HepG2 (cell line): ENCODE data around the gene METTL1. TPM values are rescaled to one million over a fixed set of nuclear protein-coding genes. Genes with fewer than 3 reads are reported as not detected.

Source experiments
- ATAC-seq: fragments of 200-7000 bp; cut with Tn5 transposase; 3 replicates; pipeline ENCODE4 v1.9.1; 2020; ENCODE audit warnings: mild to moderate bottlenecking, moderate library complexity
- BruUV-seq: library from RNA; stranded (reverse); fragments of 400-500 nt; replicated peaks from 2 replicates; lab custom pipeline; 2021; lab: Mats Ljungman, UMichigan
- CTCF ChIA-PET: fragments of 300-600 bp; formaldehyde crosslinking; extraction: SDS; loops from one replicate; lab custom pipeline; 2021; ENCODE audit warnings: low total read pairs, inconsistent platforms, low intra/inter-chr PET ratio; lab: Yijun Ruan, JAX
- POLR2A ChIA-PET: fragments of 350-600 bp; sonication (Branson Sonifier 250); formaldehyde crosslinking; loops from one replicate; lab custom pipeline; 2020; ENCODE audit warnings: antibody characterized with exemption, inconsistent platforms; lab: Yijun Ruan, JAX
- DNase-seq: peaks from one replicate; pipeline ENCODE4 v3.0.0-alpha.2; 2015; ENCODE audit warnings: low spot score
- FAIRE-seq: peaks from 3 replicates; lab custom pipeline; 2011; peaks lifted over from hg19 to GRCh38; lab: Jason Lieb, UNC
- H2AFZ ChIP-seq: one replicate; pipeline ENCODE4 v1.6.1; 2011; ENCODE audit warnings: low read length, inconsistent platforms
- H3K27ac ChIP-seq: fragments of 300-600 bp; 3 replicates; pipeline ENCODE4 v1.8.0; 2011; ENCODE audit warnings: mixed run types, mild to moderate bottlenecking, mixed read lengths, low read length, inconsistent platforms; ENCODE audit not compliant: insufficient read depth; ENCODE audit errors: extremely low read length
- H3K27me3 ChIP-seq, 2 experiments: fragments of 200-600 bp in 1 of 2; 2 replicates in 1 of 2; 3 replicates in 1 of 2; pipeline versions ENCODE4 v1.6.0 to v1.8.0; 2011; ENCODE audit warnings: low read length in 2 of 2, mild to moderate bottlenecking in 2 of 2, moderate library complexity in 2 of 2, inconsistent platforms in 1 of 2; ENCODE audit not compliant: insufficient read depth in 2 of 2, control insufficient read depth in 1 of 2
- H3K36me3 ChIP-seq, 2 experiments: fragments of 200-600 bp in 1 of 2; replicated peaks in 1 of 2; 2 replicates in 1 of 2; 3 replicates in 1 of 2; pipeline versions ENCODE4 v1.5.1 to v1.8.0; 2011; ENCODE audit warnings: low read length in 2 of 2, inconsistent platforms in 1 of 2; ENCODE audit not compliant: insufficient read depth in 2 of 2, control insufficient read depth in 1 of 2
- H3K4me1 ChIP-seq: 2 replicates; pipeline ENCODE4 v1.5.1; 2012; ENCODE audit warnings: low read length, inconsistent platforms; ENCODE audit not compliant: insufficient read depth
- H3K4me2 ChIP-seq: 2 replicates; pipeline ENCODE4 v1.6.0; 2011; ENCODE audit warnings: low read depth, low read length, inconsistent platforms
- H3K4me3 ChIP-seq, 3 experiments: fragments of 200-600 bp in 1 of 3; sonication (generic), shearing (Covaris generic) in 1 of 3; replicated peaks in 1 of 3; 2 replicates each; pipeline ENCODE4 v1.5.1; 2011 to 2016; ENCODE audit warnings: low read length in 3 of 3, inconsistent platforms in 2 of 3, low read depth in 2 of 3, mild to moderate bottlenecking in 2 of 3, control low read depth in 1 of 3, mixed read lengths in 1 of 3; ENCODE audit not compliant: insufficient read depth in 1 of 3
- H3K79me2 ChIP-seq: one replicate; pipeline ENCODE4 v1.6.1; 2011; ENCODE audit warnings: low read length, inconsistent platforms; ENCODE audit not compliant: insufficient read depth
- H3K9ac ChIP-seq: 2 replicates; pipeline ENCODE4 v1.6.0; 2011; ENCODE audit warnings: mild to moderate bottlenecking, low read depth, low read length, inconsistent platforms; ENCODE audit not compliant: insufficient read depth
- H3K9me3 ChIP-seq: 2 replicates; pipeline ENCODE4 v1.5.1; 2012; ENCODE audit warnings: mild to moderate bottlenecking, low read length
- H4K20me1 ChIP-seq: 2 replicates; pipeline ENCODE4 v1.6.0; 2011; ENCODE audit warnings: inconsistent platforms, mild to moderate bottlenecking, low read length, moderate library complexity; ENCODE audit not compliant: insufficient read depth
- ETV6 ChIP-seq: sonication (generic); formaldehyde crosslinking; conservative IDR thresholded peaks from 2 replicates; pipeline ENCODE4 v1.4.0; 2020; ENCODE audit warnings: missing genetic modification reagents
- KLF12 ChIP-seq: sonication (generic); formaldehyde crosslinking; IDR thresholded peaks from 2 replicates; pipeline ENCODE4 v1.4.0; 2020; ENCODE audit warnings: missing genetic modification reagents, borderline replicate concordance
- MTF1 ChIP-seq: sonication (generic); formaldehyde crosslinking; IDR thresholded peaks from 2 replicates; pipeline ENCODE4 v1.5.0; 2020; ENCODE audit warnings: missing genetic modification reagents
- NR2F2 ChIP-seq: IDR thresholded peaks from 2 replicates; pipeline ENCODE4 v1.6.1; 2012; ENCODE audit warnings: low read depth, inconsistent platforms, borderline replicate concordance
- PRMT3 ChIP-seq: sonication (generic); formaldehyde crosslinking; IDR thresholded peaks from 2 replicates; pipeline ENCODE4 v1.8.1; 2022; ENCODE audit warnings: low read depth, mild to moderate bottlenecking, moderate library complexity, missing genetic modification reagents, borderline replicate concordance
- PRPF4 ChIP-seq: fragments of 200-400 bp; formaldehyde crosslinking; IDR thresholded peaks from 2 replicates; pipeline ENCODE4 v1.6.1; 2016; ENCODE audit warnings: low read length, low read depth; ENCODE audit not compliant: poor library complexity, severe bottlenecking
- SALL1 ChIP-seq: sonication (generic); formaldehyde crosslinking; IDR thresholded peaks from 2 replicates; pipeline ENCODE4 v1.8.0; 2022; ENCODE audit warnings: mild to moderate bottlenecking, missing genetic modification reagents
- SNAI1 ChIP-seq: sonication (generic); formaldehyde crosslinking; IDR thresholded peaks from 2 replicates; pipeline ENCODE4 v1.5.0; 2020; ENCODE audit warnings: mild to moderate bottlenecking, missing genetic modification reagents, borderline replicate concordance
- TCF7 ChIP-seq: sonication (generic); IDR thresholded peaks from 2 replicates; pipeline ENCODE4 v1.6.1; 2016; ENCODE audit warnings: antibody characterized with exemption, low read depth
- ZMYM2 ChIP-seq: sonication (generic); formaldehyde crosslinking; IDR thresholded peaks from 2 replicates; pipeline ENCODE4 v1.8.0; 2022; ENCODE audit warnings: mild to moderate bottlenecking, missing genetic modification reagents
- ZNF12 ChIP-seq: sonication (generic); formaldehyde crosslinking; IDR thresholded peaks from 2 replicates; pipeline ENCODE4 v1.5.0; 2020; ENCODE audit warnings: missing genetic modification reagents
- ZNF547 ChIP-seq: sonication (generic); formaldehyde crosslinking; IDR thresholded peaks from 2 replicates; pipeline ENCODE4 v1.5.1; 2020; ENCODE audit warnings: mild to moderate bottlenecking, missing genetic modification reagents
- ZNF672 ChIP-seq: sonication (generic); formaldehyde crosslinking; IDR thresholded peaks from 2 replicates; pipeline ENCODE4 v1.8.1; 2022; ENCODE audit warnings: missing genetic modification reagents
- ZNF83 ChIP-seq: sonication (generic); formaldehyde crosslinking; IDR thresholded peaks from 2 replicates; pipeline ENCODE4 v1.4.0; 2020; ENCODE audit warnings: missing genetic modification reagents, mild to moderate bottlenecking, borderline replicate concordance
- WGBS: methylation state at CpG from one replicate; pipeline ENCODE4 v1.1.6; 2017; ENCODE audit warnings: low lambda C conversion rate; 5-methylcytosine and 5-hydroxymethylcytosine counted together
- in situ Hi-C: cut with HindIII; loops from 2 replicates; pipeline ENCODE4 v1.10.0; 2017; ENCODE audit warnings: low pct_unique_long_range_greater_than_20kb; ENCODE audit not compliant: extremely low pct_ligation_motif_present
- intact Hi-C: fragments of 100-400 bp; cut with micrococcal nuclease; formaldehyde crosslinking; loops from one replicate; pipeline ENCODE4 v1.10.0; 2022; ENCODE audit not compliant: unreplicated experiment
- polyA plus RNA-seq, 8 experiments: library from polyadenylated mRNA; depleted of rRNA in 3 of 8; stranded (reverse) in 7 of 8; unstranded in 1 of 8; fragments of >200 nt; fragmentation: Illumina TruSeq in 4 of 8; extraction: Trizol in 4 of 8; gene quantifications; 2 replicates each; pipeline versions ENCODE4 v1.2.1 to v1.2.3, GENCODE V29; 2011 to 2016; ENCODE audit warnings: low read depth in 4 of 8, missing spikeins in 1 of 8, mixed read lengths in 1 of 8; ENCODE audit not compliant: insufficient read depth in 1 of 8
- total RNA-seq, 5 experiments: library from RNA; depleted of rRNA; stranded (reverse); fragments of >200 nt; fragmentation: Illumina TruSeq; extraction: Trizol; gene quantifications; 2 replicates each; pipeline ENCODE4 v1.2.3, GENCODE V29; 2016; ENCODE audit warnings: low read depth in 1 of 5
- TF ChIP-seq, protein P1 (sequence below): sonication (generic); formaldehyde crosslinking; IDR thresholded peaks from 2 replicates; pipeline ENCODE4 v1.9.0; 2021; ENCODE audit warnings: missing genetic modification reagents, mild to moderate bottlenecking, borderline replicate concordance
- TF ChIP-seq, protein P2 (sequence below): sonication (generic); formaldehyde crosslinking; IDR thresholded peaks from 2 replicates; pipeline ENCODE4 v1.5.0; 2020; ENCODE audit warnings: mild to moderate bottlenecking, missing genetic modification reagents
- TF ChIP-seq, protein P3 (sequence below): sonication (generic); formaldehyde crosslinking; IDR thresholded peaks from 2 replicates; pipeline ENCODE4 v1.8.0; 2022; ENCODE audit warnings: mild to moderate bottlenecking, missing genetic modification reagents, borderline replicate concordance

The METTL1 gene
- total and polyA plus RNA-seq, 2 of the 13 experiments (the other 11 are each of a cell fraction or from before 2014, with no cell fraction given) = 34.7 to 36.9 TPM

DNA sequence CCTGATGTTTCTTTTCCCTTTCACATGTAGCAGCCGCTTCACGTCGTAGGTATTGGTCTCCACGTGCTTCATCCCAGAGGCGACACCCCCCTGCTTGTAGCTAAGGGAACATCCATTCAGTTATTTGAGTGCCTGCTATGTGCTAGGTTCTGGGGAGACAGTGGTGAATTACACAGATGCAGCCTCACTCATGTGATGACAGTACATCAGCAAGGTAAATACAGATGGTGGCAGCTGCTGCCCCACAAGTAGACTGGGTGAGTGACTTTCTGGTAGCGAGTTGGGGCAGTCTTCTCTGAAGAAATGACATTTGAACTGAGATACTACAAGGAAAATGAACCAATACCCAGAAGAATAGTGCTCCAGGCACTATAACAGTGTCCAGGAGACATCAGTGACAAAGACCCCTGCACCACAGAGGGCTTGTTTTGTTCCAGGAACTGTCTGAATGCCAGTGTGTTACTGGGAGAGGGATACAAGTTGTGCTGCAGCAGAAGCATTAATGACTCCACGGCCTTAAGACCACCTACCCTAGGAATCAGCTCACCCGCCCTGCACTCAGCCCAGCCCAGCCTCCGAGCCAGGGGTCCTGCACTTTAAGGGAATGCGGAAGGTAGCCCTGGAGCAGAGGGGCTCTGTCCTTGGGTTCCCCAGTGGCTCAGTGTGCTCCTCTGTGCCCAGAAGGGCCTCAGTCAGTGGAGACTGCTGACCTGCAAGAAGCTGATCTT is 39.3 kb upstream of the METTL1 start (continued):
- TF ChIP-seq, protein P1, sequence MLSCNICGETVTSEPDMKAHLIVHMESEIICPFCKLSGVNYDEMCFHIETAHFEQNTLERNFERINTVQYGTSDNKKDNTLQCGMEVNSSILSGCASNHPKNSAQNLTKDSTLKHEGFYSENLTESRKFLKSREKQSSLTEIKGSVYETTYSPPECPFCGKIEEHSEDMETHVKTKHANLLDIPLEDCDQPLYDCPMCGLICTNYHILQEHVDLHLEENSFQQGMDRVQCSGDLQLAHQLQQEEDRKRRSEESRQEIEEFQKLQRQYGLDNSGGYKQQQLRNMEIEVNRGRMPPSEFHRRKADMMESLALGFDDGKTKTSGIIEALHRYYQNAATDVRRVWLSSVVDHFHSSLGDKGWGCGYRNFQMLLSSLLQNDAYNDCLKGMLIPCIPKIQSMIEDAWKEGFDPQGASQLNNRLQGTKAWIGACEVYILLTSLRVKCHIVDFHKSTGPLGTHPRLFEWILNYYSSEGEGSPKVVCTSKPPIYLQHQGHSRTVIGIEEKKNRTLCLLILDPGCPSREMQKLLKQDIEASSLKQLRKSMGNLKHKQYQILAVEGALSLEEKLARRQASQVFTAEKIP (CRISPR knock-in tag) = no peak
- TF ChIP-seq ZNF547 (CRISPR knock-in tag) = no peak
- TF ChIP-seq, protein P2, sequence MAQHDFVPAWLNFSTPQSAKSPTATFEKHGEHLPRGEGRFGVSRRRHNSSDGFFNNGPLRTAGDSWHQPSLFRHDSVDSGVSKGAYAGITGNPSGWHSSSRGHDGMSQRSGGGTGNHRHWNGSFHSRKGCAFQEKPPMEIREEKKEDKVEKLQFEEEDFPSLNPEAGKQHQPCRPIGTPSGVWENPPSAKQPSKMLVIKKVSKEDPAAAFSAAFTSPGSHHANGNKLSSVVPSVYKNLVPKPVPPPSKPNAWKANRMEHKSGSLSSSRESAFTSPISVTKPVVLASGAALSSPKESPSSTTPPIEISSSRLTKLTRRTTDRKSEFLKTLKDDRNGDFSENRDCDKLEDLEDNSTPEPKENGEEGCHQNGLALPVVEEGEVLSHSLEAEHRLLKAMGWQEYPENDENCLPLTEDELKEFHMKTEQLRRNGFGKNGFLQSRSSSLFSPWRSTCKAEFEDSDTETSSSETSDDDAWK (CRISPR knock-in tag) = no peak
- TF ChIP-seq, all 625 proteins: peak for 0

DNA sequence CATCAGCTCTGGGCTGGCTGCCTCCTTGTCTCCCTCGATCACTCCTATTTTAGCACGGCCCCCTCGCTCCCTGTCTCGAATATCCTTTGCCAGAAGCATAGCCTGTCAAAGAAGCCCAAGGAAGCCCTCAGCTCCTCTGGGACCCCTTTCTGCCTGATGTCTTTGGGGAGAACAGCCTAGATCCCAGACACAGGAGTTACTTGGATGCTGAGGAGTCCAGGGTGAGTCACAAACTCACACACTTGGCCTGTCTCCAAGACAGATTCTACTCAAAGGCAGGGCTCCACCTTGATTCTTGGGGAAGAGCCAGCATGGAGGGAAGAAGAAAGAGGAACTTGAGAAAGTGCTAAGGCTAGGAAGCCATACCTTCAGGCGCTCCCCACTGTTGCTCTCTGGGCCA is 38.5 kb upstream of the METTL1 start:
- DNase-seq (no peak), ATAC-seq (no peak), FAIRE-seq (no peak)
- Histone ChIP-seq H3K79me2 (no peaks in the 10 kb centered on the region), H3K9ac (no peak overlapping the region), H3K4me1 (peaks cover 34% of the 10 kb centered on the region), H3K27ac (no peak overlapping the region), H3K4me2 (no peak overlapping the region), H3K36me3 (peaks cover 0 to 3% of the 10 kb centered on the region in 2 experiments; a peak in 2 of 5 replicates), H3K27me3 (no peaks in the 10 kb centered on the region), H3K4me3 (no peak overlapping the region), H2AFZ (no peak overlapping the region), H3K9me3 (no peaks in the 10 kb centered on the region), H4K20me1 (no peaks in the 10 kb centered on the region)
- intact Hi-C loops (no loop called here), in situ Hi-C loops (no loop called here)
- CTCF ChIA-PET = no interaction called here
- 82% methylated on average over 5 of the region's 5 CpGs for WGBS
- POLR2A ChIA-PET = no interaction called here
- no TSS peak for BruUV-seq
- TF ChIP-seq PRMT3 (CRISPR knock-in tag) = no peak
- TF ChIP-seq MTF1 (CRISPR knock-in tag) = no peak
- no peak for TF ChIP-seq KLF12 (CRISPR knock-in tag)
- TF ChIP-seq ETV6 = no peak
- no peak for TF ChIP-seq TCF7
- TF ChIP-seq, protein P2 (CRISPR knock-in tag) = no peak
- no peak for TF ChIP-seq ZNF83 (CRISPR knock-in tag)
- no peak for TF ChIP-seq SALL1 (CRISPR knock-in tag)
- no peak for TF ChIP-seq ZMYM2
- TF ChIP-seq ZNF12 = no peak
- TF ChIP-seq, protein P3, sequence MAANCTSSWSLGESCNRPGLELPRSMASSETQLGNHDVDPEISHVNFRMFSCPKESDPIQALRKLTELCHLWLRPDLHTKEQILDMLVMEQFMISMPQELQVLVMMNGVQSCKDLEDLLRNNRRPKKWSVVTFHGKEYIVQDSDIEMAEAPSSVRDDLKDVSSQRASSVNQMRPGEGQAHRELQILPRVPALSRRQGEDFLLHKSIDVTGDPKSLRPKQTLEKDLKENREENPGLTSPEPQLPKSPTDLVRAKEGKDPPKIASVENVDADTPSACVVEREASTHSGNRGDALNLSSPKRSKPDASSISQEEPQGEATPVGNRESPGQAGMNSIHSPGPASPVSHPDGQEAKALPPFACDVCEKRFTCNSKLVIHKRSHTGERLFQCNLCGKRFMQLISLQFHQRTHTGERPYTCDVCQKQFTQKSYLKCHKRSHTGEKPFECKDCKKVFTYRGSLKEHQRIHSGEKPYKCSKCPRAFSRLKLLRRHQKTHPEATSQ = no peak
- TF ChIP-seq ZNF672 (CRISPR knock-in tag) = no peak
- no peak for TF ChIP-seq PRPF4
- TF ChIP-seq SNAI1 (CRISPR knock-in tag) = no peak
- no peak for TF ChIP-seq NR2F2
